Right renal cortex interstitium (tissue), 3 donors: ENCODE data around the gene HLA-DPA1. TPM values are rescaled to one million over a fixed set of nuclear protein-coding genes. Genes with fewer than 3 reads are reported as not detected.

Source experiments
- DNase-seq, 3 donors: peaks; one replicate each; pipeline ENCODE4 v3.0.0-alpha.2; 2013; ENCODE audit warnings: low read depth in 3 of 3, low spot score in 2 of 3
- polyA plus RNA-seq, 3 donors: library from polyadenylated mRNA; unstranded; fragments of 120-200 nt; gene quantifications; one replicate each; pipeline ENCODE4 v1.2.1, GENCODE V29; 2013; ENCODE audit not compliant: insufficient read length in 3 of 3

HLA-DPA1 gene
- polyA plus RNA-seq, 3 donors = 14.2 to 40.5 (median 17.9) TPM

GRCh38 chr6:33019372-33019771 lies 54.1 kb downstream of the HLA-DPA1 start:
- DNase-seq = no peak

DNA sequence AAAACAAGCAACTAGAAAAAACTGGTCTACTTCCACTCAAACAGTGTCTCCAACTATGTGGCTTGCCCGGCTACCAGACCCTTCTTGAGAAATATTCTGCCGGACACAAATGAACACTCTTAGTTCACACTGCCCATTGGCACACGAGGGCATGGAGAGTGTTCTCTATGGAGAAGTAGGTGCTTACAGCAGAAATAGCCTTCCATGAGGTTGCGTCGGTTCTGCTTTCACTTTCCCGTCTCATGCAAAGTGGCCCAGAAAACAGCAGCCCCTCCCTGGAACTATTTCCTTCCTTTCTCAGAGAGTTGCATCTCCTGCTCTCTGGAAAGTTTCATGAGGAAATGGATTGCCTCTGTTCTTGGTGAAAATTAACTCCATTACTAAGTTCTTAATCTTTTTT lies 54.5 kb downstream of the HLA-DPA1 start:
- no peak for DNase-seq

GRCh38 chr6:33018418-33018817 lies 55.0 kb downstream of the HLA-DPA1 start:
- no peak for DNase-seq

- DNase-seq = no peak
Observed at GRCh38 chr6:33017694-33018353, 55.6 kb downstream of the HLA-DPA1 start.

- DNase-seq = no peak
Observed at GRCh38 chr6:33017018-33017417, 56.4 kb downstream of the HLA-DPA1 start.

DNA sequence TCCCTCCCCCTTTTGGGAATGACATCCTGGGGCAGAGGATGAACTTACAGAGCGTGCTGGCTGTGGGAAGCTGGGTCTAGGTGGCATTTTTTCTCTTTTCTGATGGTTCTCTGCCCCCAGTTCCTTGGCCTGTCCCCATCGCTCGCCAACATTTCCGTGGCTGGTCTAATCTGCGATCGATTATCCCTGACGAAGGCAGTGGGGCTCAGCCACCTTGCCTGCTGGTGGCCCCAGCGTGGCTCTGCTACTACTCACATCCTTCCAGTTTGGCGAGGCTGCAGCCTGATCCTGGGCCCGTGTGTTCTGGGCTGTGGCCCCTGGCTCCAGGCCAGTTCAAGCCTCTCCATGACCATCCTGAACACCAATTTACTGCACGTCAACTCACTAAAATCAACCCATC lies 57.7 kb downstream of the HLA-DPA1 start:
- DNase-seq = no peak

- DNase-seq = peak; percentile 69 to 82 (median 72)
Observed at GRCh38 chr6:33014841-33015634, 58.4 kb downstream of the HLA-DPA1 start.

Other genes with a start within 250 kb of the HLA-DPA1 start
- 10 to 100 TPM; 10.2 to 12.4 (median 11.9) TPM for gene TAP2, start 234.9 kb downstream of the HLA-DPA1 start, polyA plus RNA-seq
- 10 to 100 TPM; 24.1 to 27.8 (median 25.7) TPM for gene PSMB8, start 229.6 kb downstream of the HLA-DPA1 start, polyA plus RNA-seq
- 10 to 100 TPM; 11.2 to 12.5 (median 11.6) TPM for gene TAP1, start 219.9 kb downstream of the HLA-DPA1 start, polyA plus RNA-seq
- 1 to 10 TPM; 5.0 to 8.0 (median 6.2) TPM for gene PSMB9, start 219.5 kb downstream of the HLA-DPA1 start, polyA plus RNA-seq
- gene HLA-DMB, start 132.6 kb downstream of the HLA-DPA1 start, polyA plus RNA-seq = 10 to 100 TPM; 73.7 to 80.3 (median 74.3) TPM
- gene HLA-DMA, start 120.6 kb downstream of the HLA-DPA1 start, polyA plus RNA-seq = 10 to 100 TPM; 13.7 to 18.3 (median 15.6) TPM
- 100 to 1,000 TPM; 292 to 324 (median 307) TPM for gene BRD2, start 105.1 kb downstream of the HLA-DPA1 start, polyA plus RNA-seq
- gene HLA-DOA, start 64.1 kb downstream of the HLA-DPA1 start, polyA plus RNA-seq = 1 to 10 TPM; 5.2 to 5.4 (median 5.3) TPM
- gene HLA-DPB1, start 2.3 kb upstream of the HLA-DPA1 start, polyA plus RNA-seq = 10 to 100 TPM; 17.9 to 27.0 (median 20.0) TPM
- gene COL11A2, start 118.8 kb upstream of the HLA-DPA1 start, polyA plus RNA-seq = 1 to 10 TPM; 3.8 to 4.9 (median 3.8) TPM
- gene RXRB, start 127.0 kb upstream of the HLA-DPA1 start, polyA plus RNA-seq = 10 to 100 TPM; 48.7 to 51.7 (median 49.3) TPM
- 100 to 1,000 TPM; 121 to 131 (median 127) TPM for gene SLC39A7, start 127.2 kb upstream of the HLA-DPA1 start, polyA plus RNA-seq
- 10 to 100 TPM; 22.8 to 29.1 (median 23.5) TPM for gene HSD17B8, start 131.0 kb upstream of the HLA-DPA1 start, polyA plus RNA-seq
- gene RING1, start 134.9 kb upstream of the HLA-DPA1 start, polyA plus RNA-seq = 10 to 100 TPM; 52.5 to 55.4 (median 53.8) TPM
- 10 to 100 TPM; 58.1 to 82.9 (median 75.3) TPM for gene VPS52, start 198.2 kb upstream of the HLA-DPA1 start, polyA plus RNA-seq
- gene RPS18, start 198.4 kb upstream of the HLA-DPA1 start, polyA plus RNA-seq = 1,000 to 10,000 TPM; 3,550 to 3,817 (median 3,658) TPM
- 1 to 10 TPM; 3.4 to 4.1 (median 4.0) TPM for gene B3GALT4, start 203.5 kb upstream of the HLA-DPA1 start, polyA plus RNA-seq
- gene WDR46, start 215.6 kb upstream of the HLA-DPA1 start, polyA plus RNA-seq = 10 to 100 TPM; 60.3 to 63.4 (median 60.7) TPM
- 10 to 100 TPM; 78.6 to 83.4 (median 79.5) TPM for gene PFDN6, start 216.0 kb upstream of the HLA-DPA1 start, polyA plus RNA-seq
- 10 to 100 TPM; 90.8 to 95.5 (median 95.4) TPM for gene RGL2, start 225.3 kb upstream of the HLA-DPA1 start, polyA plus RNA-seq
- 10 to 100 TPM; 29.9 to 32.4 (median 31.7) TPM for gene TAPBP, start 240.4 kb upstream of the HLA-DPA1 start, polyA plus RNA-seq
- 10 to 100 TPM; 23.6 to 25.4 (median 23.8) TPM for gene ZBTB22, start 244.1 kb upstream of the HLA-DPA1 start, polyA plus RNA-seq
- 10 to 100 TPM; 65.4 to 67.2 (median 66.5) TPM for gene DAXX, start 249.3 kb upstream of the HLA-DPA1 start, polyA plus RNA-seq